Measurements from ENCODE around the gene SMPD3. TPM values are rescaled to one million over a fixed set of nuclear protein-coding genes. Genes with fewer than 3 reads are reported as not detected.

Gene SMPD3
- total and polyA plus RNA-seq, 9 of the 15 experiments (the other 6 are each of a cell fraction or from before 2014, with no cell fraction given) = 0.03 to 1.2 (median 0.18) TPM

DNA sequence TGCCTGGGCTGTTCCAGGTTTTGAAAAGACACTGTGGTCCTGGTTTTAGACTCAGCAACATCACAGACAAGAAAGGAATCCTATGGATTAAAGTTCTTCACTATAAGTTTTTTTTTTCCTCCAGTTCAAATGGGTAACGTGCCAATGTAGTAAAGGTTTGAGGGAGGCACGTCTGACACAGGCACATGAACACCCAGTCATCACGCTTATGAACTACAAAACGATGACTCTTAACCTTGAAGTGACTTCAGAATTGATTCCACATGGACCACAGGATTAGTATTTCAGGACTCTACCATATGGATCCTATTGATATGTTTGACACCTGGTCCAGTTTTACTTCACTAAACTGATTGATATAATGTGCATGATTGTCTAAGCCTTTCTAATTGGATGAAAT is 135.2 kb downstream of the SMPD3 start:
- peaks cover 14 to 28% of the 10 kb centered on the region in 2 experiments; a peak in 4 of 5 replicates for H3K4me1 ChIP-seq (replicated peaks in 1 of 2; ENCODE audit: control insufficient read depth in 2 of 2, insufficient read depth in 2 of 2, low read length in 2 of 2)

More for the DNA sequence above, 135.2 kb downstream of the SMPD3 start:
- no TSS peak for BruUV-seq (replicated peaks)
- Histone ChIP-seq H3K36me3 (ENCODE audit: control insufficient read depth, insufficient read depth, low read length) (peaks cover 64% of the 10 kb centered on the region), H3K9me1 (ENCODE audit: control insufficient read depth, insufficient read depth, low read length) (no peaks in the 10 kb centered on the region), H3K9ac (ENCODE audit: insufficient read depth in 1 of 2, low read depth in 2 of 2, low read length in 2 of 2) (no peak overlapping the region), H3K27me3 (ENCODE audit: control insufficient read depth in 2 of 2, insufficient read depth in 2 of 2, low read length in 2 of 2) (no peaks in the 10 kb centered on the region), H3K79me2 (ENCODE audit: control insufficient read depth, insufficient read depth, low read length) (peaks cover 69% of the 10 kb centered on the region), H4K20me1 (replicated peaks; ENCODE audit: control insufficient read depth, insufficient read depth, low read length) (no peaks in the 10 kb centered on the region), H3K4me3 (no peak overlapping the region), H2AFZ (ENCODE audit: low read depth, low read length) (no peak overlapping the region), H3K4me2 (ENCODE audit: insufficient read depth, low read length) (no peak overlapping the region), H3K27ac (ENCODE audit: extremely low read depth, low read depth, low read length) (no peak overlapping the region), H3K9me3 (replicated peaks; ENCODE audit: control insufficient read depth, insufficient read depth, low read depth, low read length) (no peaks in the 10 kb centered on the region)
- intact Hi-C loops (cut with micrococcal nuclease) = no loop called here
- in situ Hi-C loops (cut with MboI) = loop anchor here (10.0 kb wide), 1 partner anchor 318 kb away; the partner anchor contains the start of gene DPEP2
- no peak for ATAC-seq
- no peak for DNase-seq (ENCODE audit: extremely low read depth in 1 of 4, low spot score in 3 of 4)
- 81% methylated on average over 4 of the region's 4 CpGs for WGBS (ENCODE audit: insufficient coverage, low coverage, missing lambda C conversion rate)
- no peak for TF ChIP-seq CC2D1A (IDR thresholded peaks at IDR 0.05)
- TF ChIP-seq KAT2B (IDR thresholded peaks at IDR 0.05; ENCODE audit: low read depth, low read length) = no peak
- TF ChIP-seq ZKSCAN8 (CRISPR knock-in tag; IDR thresholded peaks at IDR 0.05) = no peak
- TF ChIP-seq ILK (tag; IDR thresholded peaks at IDR 0.05; ENCODE audit: borderline replicate concordance, low read depth) = no peak
- TF ChIP-seq, protein P1, sequence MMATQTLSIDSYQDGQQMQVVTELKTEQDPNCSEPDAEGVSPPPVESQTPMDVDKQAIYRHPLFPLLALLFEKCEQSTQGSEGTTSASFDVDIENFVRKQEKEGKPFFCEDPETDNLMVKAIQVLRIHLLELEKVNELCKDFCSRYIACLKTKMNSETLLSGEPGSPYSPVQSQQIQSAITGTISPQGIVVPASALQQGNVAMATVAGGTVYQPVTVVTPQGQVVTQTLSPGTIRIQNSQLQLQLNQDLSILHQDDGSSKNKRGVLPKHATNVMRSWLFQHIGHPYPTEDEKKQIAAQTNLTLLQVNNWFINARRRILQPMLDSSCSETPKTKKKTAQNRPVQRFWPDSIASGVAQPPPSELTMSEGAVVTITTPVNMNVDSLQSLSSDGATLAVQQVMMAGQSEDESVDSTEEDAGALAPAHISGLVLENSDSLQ (IDR thresholded peaks at IDR 0.05) = no peak
- TF ChIP-seq ZNF253 (CRISPR knock-in tag; conservative IDR thresholded peaks at IDR 0.05) = no peak
- TF ChIP-seq ZNF695 (CRISPR knock-in tag; IDR thresholded peaks at IDR 0.05) = no peak
- TF ChIP-seq SMARCB1 (IDR thresholded peaks at IDR 0.05; ENCODE audit: insufficient read length, low read depth) = no peak
- no peak for TF ChIP-seq BRD9 (IDR thresholded peaks at IDR 0.05; ENCODE audit: low read depth, partially characterized antibody)
- no peak for TF ChIP-seq POLR3A (IDR thresholded peaks at IDR 0.05; ENCODE audit: borderline replicate concordance, extremely low read depth, insufficient read depth, insufficient read length)
- no peak for TF ChIP-seq RB1 (IDR thresholded peaks at IDR 0.05; ENCODE audit: low read depth)
- no peak for TF ChIP-seq NELFE (IDR thresholded peaks at IDR 0.05; ENCODE audit: insufficient read depth, insufficient read length)
- CTCF ChIA-PET (ENCODE audit: low intra/inter-chr PET ratio) = no interaction called here
- FAIRE-seq = no peak
- POLR2A ChIA-PET = no interaction called here
